Breast epithelium (tissue), 4 donors: ENCODE data around the gene TP63. TPM values are rescaled to one million over a fixed set of nuclear protein-coding genes. Genes with fewer than 3 reads are reported as not detected.

Experiments
- DNase-seq, 2 donors: peaks; one replicate each; pipeline ENCODE4 v3.0.0-alpha.2; 2019; ENCODE audit warnings: low spot score in 2 of 2
- H3K27ac ChIP-seq, 2 donors: fragments of 200-600 bp; sonication (generic) in 1 of 2; one replicate each; pipeline ENCODE4 v1.5.1; 2016 to 2019; ENCODE audit warnings: mild to moderate bottlenecking in 1 of 2
- H3K27me3 ChIP-seq, 2 donors: fragments of 200-600 bp; sonication (generic) in 1 of 2; one replicate each; pipeline versions ENCODE4 v1.5.1 to v1.6.0; 2017 to 2019; ENCODE audit warnings: control low read depth in 1 of 2, mild to moderate bottlenecking in 1 of 2
- H3K36me3 ChIP-seq: fragments of 200-600 bp; one replicate; pipeline ENCODE4 v1.5.1; 2019
- H3K4me1 ChIP-seq, 2 donors: fragments of 200-600 bp; sonication (generic); one replicate each; pipeline ENCODE4 v1.5.1; 2016 to 2019; ENCODE audit warnings: control low read depth in 1 of 2
- H3K4me3 ChIP-seq, 3 donors: fragments of 200-600 bp; sonication (generic); 1 replicate in 2 of 3; 2 replicates in 1 of 3; pipeline ENCODE4 v1.5.1; 2016 to 2019; ENCODE audit warnings: mild to moderate bottlenecking in 3 of 3, moderate library complexity in 2 of 3
- H3K9me3 ChIP-seq, 2 donors: fragments of 200-600 bp; sonication (generic) in 1 of 2; one replicate each; pipeline ENCODE4 v1.5.1; 2016 to 2019; ENCODE audit warnings: control low read depth in 1 of 2
- CTCF ChIP-seq, 3 donors: fragments of 450-650 bp; IDR thresholded peaks; one replicate each; pipeline ENCODE4 v1.5.1; 2016 to 2017; ENCODE audit warnings: antibody characterized with exemption in 3 of 3, mild to moderate bottlenecking in 3 of 3, moderate library complexity in 3 of 3
- POLR2A ChIP-seq: fragments of 450-650 bp; IDR thresholded peaks from one replicate; pipeline ENCODE4 v1.6.1; 2016; ENCODE audit warnings: antibody characterized with exemption, mild to moderate bottlenecking, moderate library complexity
- POLR2AphosphoS5 ChIP-seq, 3 donors: sonication (generic); formaldehyde crosslinking; IDR thresholded peaks; one replicate each; pipeline ENCODE4 v1.6.1; 2017; ENCODE audit warnings: antibody characterized with exemption in 3 of 3
- intact Hi-C: fragments of 100-400 bp; cut with DNase I; formaldehyde crosslinking; loops from one replicate; pipeline ENCODE4 v1.15.1; 2023; ENCODE audit warnings: low total_unique reads
- total RNA-seq, 3 donors: library from RNA; depleted of rRNA; stranded (reverse); fragments of >200 nt; gene quantifications; one replicate each; pipeline ENCODE4 v1.1.0, GENCODE V29; 2016

Gene TP63
- total RNA-seq, 3 donors from 2014 or later, result 0.96 to 47.7 (median 20.0) TPM

GRCh38 chr3:189695400-189695799 is 64.2 kb downstream of the TP63 start:
- Histone ChIP-seq H3K4me3 (no peak overlapping the region), H3K4me1 (no peaks in the 10 kb centered on the region), H3K36me3 (no peaks in the 10 kb centered on the region), H3K9me3 (no peaks in the 10 kb centered on the region), H3K27ac (no peak overlapping the region), H3K27me3 (no peaks in the 10 kb centered on the region)
- intact Hi-C loops, result no loop called here
- TF ChIP-seq POLR2AphosphoS5 (IDR thresholded peaks at IDR 0.05), result no peak
- no peak for TF ChIP-seq POLR2A
- no peak for DNase-seq

- DNase-seq, result no peak
- H3K36me3 ChIP-seq, result no peaks in the 10 kb centered on the region
- no peaks in the 10 kb centered on the region for H3K4me1 ChIP-seq
- H3K27me3 ChIP-seq, result no peaks in the 10 kb centered on the region
- no peaks in the 10 kb centered on the region for H3K9me3 ChIP-seq
- intact Hi-C loops, result no loop called here
- TF ChIP-seq CTCF (IDR thresholded peaks at IDR 0.05) (no peak), POLR2AphosphoS5 (IDR thresholded peaks at IDR 0.05) (no peak), POLR2A (no peak)
- no peak overlapping the region for H3K27ac ChIP-seq
- H3K4me3 ChIP-seq, result no peak overlapping the region
Measured at GRCh38 chr3:189698811-189699210, 67.6 kb downstream of the TP63 start.

GRCh38 chr3:189699885-189700284 is 68.7 kb downstream of the TP63 start:
- DNase-seq, result no peak
- Histone ChIP-seq H3K4me1 (no peaks in the 10 kb centered on the region), H3K27ac (no peak overlapping the region), H3K27me3 (no peaks in the 10 kb centered on the region), H3K36me3 (no peaks in the 10 kb centered on the region), H3K9me3 (no peaks in the 10 kb centered on the region), H3K4me3 (no peak overlapping the region)
- intact Hi-C loops, result no loop called here
- TF ChIP-seq POLR2AphosphoS5 (IDR thresholded peaks at IDR 0.05) (no peak), POLR2A (no peak), CTCF (IDR thresholded peaks at IDR 0.05) (no peak)

- no peaks in the 10 kb centered on the region for H3K9me3 ChIP-seq
- no peak overlapping the region for H3K27ac ChIP-seq
- intact Hi-C loops, result no loop called here
- H3K4me3 ChIP-seq, result no peak overlapping the region
- H3K36me3 ChIP-seq, result no peaks in the 10 kb centered on the region
- H3K4me1 ChIP-seq, result no peaks in the 10 kb centered on the region
- no peaks in the 10 kb centered on the region for H3K27me3 ChIP-seq
- peak in 1 of 2 donors; percentile 23 for DNase-seq
- no peak for TF ChIP-seq POLR2AphosphoS5 (IDR thresholded peaks at IDR 0.05)
- TF ChIP-seq POLR2A, result no peak
- no peak for TF ChIP-seq CTCF (IDR thresholded peaks at IDR 0.05)
Measured at GRCh38 chr3:189702066-189702646, 71.0 kb downstream of the TP63 start.

- DNase-seq, result no peak
- Histone ChIP-seq H3K36me3 (no peaks in the 10 kb centered on the region), H3K4me3 (no peak overlapping the region), H3K4me1 (no peaks in the 10 kb centered on the region), H3K27me3 (no peaks in the 10 kb centered on the region), H3K9me3 (no peaks in the 10 kb centered on the region), H3K27ac (no peak overlapping the region)
- TF ChIP-seq POLR2A (no peak), POLR2AphosphoS5 (IDR thresholded peaks at IDR 0.05) (no peak), CTCF (IDR thresholded peaks at IDR 0.05) (no peak)
- intact Hi-C loops, result no loop called here
Measured at GRCh38 chr3:189703865-189704264, 72.7 kb downstream of the TP63 start.

- H3K27ac ChIP-seq, result no peak overlapping the region
- H3K9me3 ChIP-seq, result no peaks in the 10 kb centered on the region
- intact Hi-C loops, result no loop called here
- no peak for DNase-seq
- H3K4me3 ChIP-seq, result no peak overlapping the region
- TF ChIP-seq POLR2A (no peak), CTCF (IDR thresholded peaks at IDR 0.05) (no peak), POLR2AphosphoS5 (IDR thresholded peaks at IDR 0.05) (no peak)
- H3K27me3 ChIP-seq, result no peaks in the 10 kb centered on the region
- no peaks in the 10 kb centered on the region for H3K36me3 ChIP-seq
- no peaks in the 10 kb centered on the region for H3K4me1 ChIP-seq
Measured at GRCh38 chr3:189708375-189708774, 77.2 kb downstream of the TP63 start.
